HPDE6-E6E7 (cell line): ENCODE results near the gene GCFC2.
A peak's percentile ranks its signal among the peaks of the same experiment; 100 is the strongest.
"Not testable (repeated sequence)": the region's sequence is repeated elsewhere in the genome, so short reads cannot be mapped to it uniquely, and the experiment has no call there.

Experiments
- DNase-seq: peaks from one replicate; pipeline ENCODE4 v3.0.0; 2011; ENCODE audit warnings: missing footprints; ENCODE audit errors: extremely low spot score

The GCFC2 gene

GRCh38 chr2:75710577-75711253 lies at the start of gene GCFC2:
Gene GCFC2, minus strand, starts transcription at chr2:75710915. Its CDS starts 60 bp downstream, at chr2:75710855.
- peak; percentile 86 for DNase-seq

GRCh38 chr2:75752828-75753227 lies 42.1 kb upstream of the GCFC2 start:
- DNase-seq = no peak

GRCh38 chr2:75751824-75752468 lies 41.2 kb upstream of the GCFC2 start:
- DNase-seq = no peak

- DNase-seq = no peak
Observed at GRCh38 chr2:75751360-75751759, 40.6 kb upstream of the GCFC2 start.

GRCh38 chr2:75737961-75738360 lies 27.2 kb upstream of the GCFC2 start:
- DNase-seq = no peak

- DNase-seq = no peak
Observed at GRCh38 chr2:75736276-75736675, 25.6 kb upstream of the GCFC2 start.

- no peak for DNase-seq
Observed at GRCh38 chr2:75729861-75730260, 19.1 kb upstream of the GCFC2 start.

GRCh38 chr2:75728614-75729419 lies 18.1 kb upstream of the GCFC2 start:
- DNase-seq = no peak

GRCh38 chr2:75722687-75723086 lies 12.0 kb upstream of the GCFC2 start:
- no peak for DNase-seq

GRCh38 chr2:75720525-75720924 lies 9.8 kb upstream of the GCFC2 start:
- DNase-seq = no peak

- DNase-seq = no peak
Observed at GRCh38 chr2:75719616-75720015, 8.9 kb upstream of the GCFC2 start.

GRCh38 chr2:75716406-75716805 lies 5.7 kb upstream of the GCFC2 start:
- DNase-seq = no peak

GRCh38 chr2:75711590-75711989 lies 875 bp upstream of the GCFC2 start:
- not testable (repeated sequence) for DNase-seq

GRCh38 chr2:75710220-75710576 lies 517 bp downstream of the GCFC2 start:
- DNase-seq = no peak

GRCh38 chr2:75709297-75709696 lies 1.4 kb downstream of the GCFC2 start:
- no peak for DNase-seq

GRCh38 chr2:75707901-75708300 lies 2.8 kb downstream of the GCFC2 start:
- DNase-seq = no peak

GRCh38 chr2:75705921-75706320 lies 4.8 kb downstream of the GCFC2 start:
- DNase-seq = no peak

GRCh38 chr2:75703589-75704287 lies 7.0 kb downstream of the GCFC2 start:
- no peak for DNase-seq

- DNase-seq = no peak
Observed at GRCh38 chr2:75702593-75702992, 8.1 kb downstream of the GCFC2 start.

GRCh38 chr2:75698918-75699317 lies 11.8 kb downstream of the GCFC2 start:
- no peak for DNase-seq

GRCh38 chr2:75688196-75688595 lies 22.5 kb downstream of the GCFC2 start:
- no peak for DNase-seq

- DNase-seq = not testable (repeated sequence)
Observed at GRCh38 chr2:75683430-75683829, 27.3 kb downstream of the GCFC2 start.
